Fibroblast of skin of right biceps (primary cell): ENCODE data around the gene P4HTM.

Source experiments
- DNase-seq: peaks from one replicate; pipeline ENCODE4 v3.0.0-alpha.2; 2013

The P4HTM gene

GRCh38 chr3:49025793-49026520, 35.9 kb downstream of the P4HTM start:
- no peak for DNase-seq

DNA sequence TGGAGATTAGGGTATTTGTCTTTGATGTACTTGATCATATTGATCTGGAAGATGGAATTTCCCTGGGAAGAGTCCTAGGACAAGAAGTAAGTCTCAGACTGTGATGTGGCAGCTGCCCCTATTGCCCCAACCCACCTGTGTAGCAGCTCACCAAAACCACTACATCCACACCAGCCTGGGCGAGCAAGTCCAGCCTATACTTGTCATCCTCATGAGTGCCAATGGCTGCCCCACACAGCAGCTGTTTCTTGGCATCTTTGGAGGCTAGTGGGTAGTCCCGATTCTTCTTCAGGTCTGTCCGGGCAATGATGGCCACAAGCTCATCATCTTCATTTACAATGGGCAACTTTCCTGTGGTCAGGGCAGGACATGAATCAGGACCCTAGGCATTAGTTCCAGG, 36.5 kb downstream of the P4HTM start:
- no peak for DNase-seq

GRCh38 chr3:49027634-49028033, 37.6 kb downstream of the P4HTM start:
- no peak for DNase-seq

GRCh38 chr3:49028298-49028672, 38.2 kb downstream of the P4HTM start:
- no peak for DNase-seq

GRCh38 chr3:49028673-49029562, 38.9 kb downstream of the P4HTM start, which contains the start of gene IMPDH2:
IMPDH2 (minus strand) TSS chr3:49029398; CDS start chr3:49029350, 48 bp downstream.
- peak; percentile 92 for DNase-seq

- DNase-seq = no peak
Observed at GRCh38 chr3:49029563-49029884, 39.5 kb downstream of the P4HTM start.

DNA sequence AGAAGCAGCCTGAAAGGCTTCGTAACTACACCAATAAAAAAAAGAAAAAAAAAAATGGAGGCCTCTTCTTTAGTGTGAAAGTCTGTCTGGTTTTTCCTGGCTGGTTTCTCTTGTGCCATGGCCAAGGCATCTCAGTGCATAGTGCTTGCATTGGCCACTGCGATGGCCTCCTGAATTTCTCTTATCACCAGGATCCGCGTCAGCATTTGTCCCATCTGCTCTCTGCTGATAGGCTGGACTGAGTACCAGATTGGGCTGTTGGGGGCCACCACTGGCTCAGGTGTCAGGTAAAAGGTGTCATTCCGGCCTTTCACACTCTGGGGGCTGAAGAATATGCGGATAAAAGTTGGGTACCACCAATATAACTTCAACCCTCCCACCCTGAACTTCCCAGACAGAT, 40.3 kb downstream of the P4HTM start:
- DNase-seq = no peak

DNA sequence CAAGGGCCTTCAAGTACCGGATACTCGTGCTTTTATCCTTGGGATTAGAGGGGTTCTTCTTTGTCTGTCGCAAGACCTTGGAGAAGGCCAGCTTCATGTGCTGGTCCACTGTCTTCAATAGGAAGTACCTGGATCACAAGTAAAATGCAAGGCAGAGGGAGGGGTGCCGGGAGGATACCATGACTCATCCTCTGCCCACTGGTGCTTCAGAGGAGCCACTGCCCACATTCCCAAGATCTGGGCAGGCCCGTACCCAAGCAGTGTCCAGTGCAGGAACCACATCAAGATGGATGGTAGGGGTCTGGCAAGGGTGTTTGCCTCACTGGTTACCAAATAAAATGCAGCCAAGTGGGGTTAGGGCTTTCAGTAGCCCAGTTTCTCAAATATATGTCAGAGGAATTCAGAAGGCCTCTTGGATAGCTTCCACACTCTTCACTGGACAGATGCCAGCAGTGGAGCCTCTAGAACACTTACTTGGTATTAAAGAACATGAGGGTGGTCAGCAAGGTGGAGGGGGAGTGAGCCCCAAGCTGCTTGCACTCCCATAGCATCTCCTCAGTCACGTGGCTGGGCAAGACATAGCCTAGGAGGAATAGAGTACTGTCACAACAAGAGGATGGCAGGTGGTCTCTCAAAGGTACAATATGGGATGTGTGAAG, 42.7 kb downstream of the P4HTM start:
- no peak for DNase-seq

- DNase-seq = no peak
Observed at GRCh38 chr3:49034650-49035049, 44.6 kb downstream of the P4HTM start.

DNA sequence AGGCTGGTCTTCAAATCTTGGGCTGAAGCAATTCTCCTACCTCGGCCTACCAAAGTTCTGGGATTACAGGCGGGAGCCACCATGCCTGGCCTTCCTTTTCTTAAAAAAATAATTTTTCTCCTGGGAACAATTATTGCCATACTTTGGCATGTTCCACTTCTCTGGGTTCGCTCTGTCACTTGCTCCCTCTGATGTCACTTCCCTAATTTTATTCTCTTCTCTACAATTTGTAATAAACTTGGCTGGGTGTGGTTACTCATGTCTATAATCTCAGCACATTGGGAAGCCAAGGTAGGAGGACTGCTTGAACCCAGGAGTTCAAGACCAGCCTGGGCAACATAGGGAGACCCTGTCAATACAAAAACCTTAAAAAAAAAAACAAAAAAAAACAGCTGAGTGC, 45.2 kb downstream of the P4HTM start:
- no peak for DNase-seq

- no peak for DNase-seq
Observed at GRCh38 chr3:49053543-49053942, 63.5 kb downstream of the P4HTM start.

- no peak for DNase-seq
Observed at GRCh38 chr3:49054344-49054862, 64.4 kb downstream of the P4HTM start.
